ENCODE measurements around the gene PDZD8.

GRCh38 chr10:117273980-117274379 is 101.3 kb downstream of the PDZD8 start:
- TF ChIP-seq CTCF (IDR thresholded peaks at IDR 0.05 in 4 of 5, conservative IDR thresholded peaks at IDR 0.05 in 1 of 5) = no peak
- no peak for TF ChIP-seq POLR2A (IDR thresholded peaks at IDR 0.05)
